Endothelial cell of umbilical vein (primary cell): ENCODE results near the gene HELZ2. TPM values are rescaled to one million over a fixed set of nuclear protein-coding genes. Genes with fewer than 3 reads are reported as not detected.

Source experiments
- BruUV-seq: library from RNA; stranded (reverse); fragments of 400-500 nt; replicated peaks from 2 replicates; lab custom pipeline; 2021; lab: Mats Ljungman, UMichigan
- CTCF ChIA-PET: fragments of 300-600, 350-600 bp; sonication (Branson Sonifier 250); formaldehyde crosslinking; loops from one replicate; lab custom pipeline; 2021; ENCODE audit warnings: antibody characterized with exemption, inconsistent platforms; lab: Charles Lee
- POLR2A ChIA-PET: fragments of 300-600, 350-600 bp; sonication (Branson Sonifier 250); formaldehyde crosslinking; loops from one replicate; lab custom pipeline; 2021; ENCODE audit warnings: antibody characterized with exemption, inconsistent platforms; lab: Charles Lee
- DNase-seq: peaks from one replicate; pipeline ENCODE4 v3.0.0-alpha.2; 2011; ENCODE audit warnings: low read depth, low spot score
- FAIRE-seq: peaks from 2 replicates; lab custom pipeline; 2011; peaks lifted over from hg19 to GRCh38; lab: Jason Lieb, UNC
- H2AFZ ChIP-seq: 2 replicates; pipeline ENCODE4 v1.6.0; 2012; ENCODE audit warnings: low read depth, low read length, control low read depth, inconsistent platforms
- H3K27ac ChIP-seq: 2 replicates; pipeline ENCODE4 v1.5.1; 2011; ENCODE audit warnings: low read depth, mild to moderate bottlenecking, control low read depth, low read length, moderate library complexity; ENCODE audit not compliant: insufficient read depth
- H3K27me3 ChIP-seq, 2 experiments: 2 replicates each; pipeline versions ENCODE4 v1.6.0 to v1.6.1; 2011; ENCODE audit warnings: low read length in 2 of 2, mixed read lengths in 1 of 2; ENCODE audit not compliant: control insufficient read depth in 2 of 2, insufficient read depth in 2 of 2
- H3K36me3 ChIP-seq, 2 experiments: 2 replicates in 1 of 2; 3 replicates in 1 of 2; pipeline ENCODE4 v1.5.1; 2011; ENCODE audit warnings: low read length in 2 of 2, mild to moderate bottlenecking in 1 of 2, moderate library complexity in 1 of 2; ENCODE audit not compliant: control insufficient read depth in 2 of 2, insufficient read depth in 2 of 2; ENCODE audit errors: extremely low read depth in 1 of 2
- H3K4me1 ChIP-seq: 3 replicates; pipeline ENCODE4 v1.5.1; 2011; ENCODE audit warnings: mild to moderate bottlenecking, low read length; ENCODE audit not compliant: control insufficient read depth, insufficient read depth; ENCODE audit errors: extremely low read depth
- H3K4me2 ChIP-seq: 2 replicates; pipeline ENCODE4 v1.6.1; 2011; ENCODE audit warnings: low read length, control low read depth, mixed read lengths; ENCODE audit not compliant: insufficient read depth
- H3K4me3 ChIP-seq, 3 experiments: fragments of 200-600 bp in 1 of 3; sonication (generic), shearing (Covaris generic) in 1 of 3; replicated peaks in 1 of 3; 2 replicates each; pipeline ENCODE4 v1.5.1; 2011 to 2016; ENCODE audit warnings: control low read depth in 3 of 3, low read length in 3 of 3, mild to moderate bottlenecking in 2 of 3, inconsistent platforms in 1 of 3, low read depth in 1 of 3, moderate library complexity in 1 of 3; ENCODE audit not compliant: insufficient read depth in 1 of 3
- H3K79me2 ChIP-seq: 2 replicates; pipeline ENCODE4 v1.6.0; 2012; ENCODE audit warnings: low read length, inconsistent platforms; ENCODE audit not compliant: control insufficient read depth, insufficient read depth
- H3K9ac ChIP-seq: replicated peaks from 2 replicates; pipeline ENCODE3; 2011; ENCODE audit warnings: low read length, control low read depth; ENCODE audit not compliant: insufficient read depth; ENCODE audit errors: extremely low read depth
- H3K9me1 ChIP-seq: replicated peaks from 3 replicates; pipeline ENCODE4 v1.6.0; 2011; ENCODE audit warnings: mild to moderate bottlenecking, low read length; ENCODE audit not compliant: control insufficient read depth, insufficient read depth; ENCODE audit errors: extremely low read depth
- H3K9me3 ChIP-seq: replicated peaks from 2 replicates; pipeline ENCODE4 v1.5.1; 2012; ENCODE audit warnings: low read length, inconsistent platforms; ENCODE audit not compliant: control insufficient read depth, insufficient read depth
- H4K20me1 ChIP-seq: replicated peaks from 2 replicates; pipeline ENCODE3; 2011; ENCODE audit warnings: mild to moderate bottlenecking, low read length; ENCODE audit not compliant: control insufficient read depth, insufficient read depth; ENCODE audit errors: extremely low read depth
- EZH2 ChIP-seq: IDR thresholded peaks from 2 replicates; pipeline ENCODE4 v1.6.1; 2012; ENCODE audit warnings: borderline replicate concordance, low read depth, mild to moderate bottlenecking, moderate library complexity, low read length, inconsistent platforms; ENCODE audit not compliant: severe bottlenecking
- FOS ChIP-seq: IDR thresholded peaks from 2 replicates; pipeline ENCODE4 v1.6.1; 2011; ENCODE audit warnings: mild to moderate bottlenecking, low read length, moderate library complexity, borderline replicate concordance; ENCODE audit not compliant: insufficient read depth
- GATA2 ChIP-seq: IDR thresholded peaks from 2 replicates; pipeline ENCODE4 v1.7.0; 2011; ENCODE audit warnings: low read depth, mild to moderate bottlenecking, moderate library complexity, mixed read lengths, low read length; ENCODE audit not compliant: insufficient read length, insufficient read depth
- JUN ChIP-seq: IDR thresholded peaks from 2 replicates; pipeline ENCODE4 v1.6.1; 2011; ENCODE audit warnings: borderline replicate concordance, low read depth; ENCODE audit not compliant: insufficient read length, insufficient read depth
- MAX ChIP-seq: IDR thresholded peaks from 2 replicates; pipeline ENCODE4 v1.6.1; 2011; ENCODE audit not compliant: insufficient read depth, insufficient read length
- MYC ChIP-seq: IDR thresholded peaks from one replicate; pipeline ENCODE4 v1.6.1; 2011; ENCODE audit warnings: mild to moderate bottlenecking, low read depth, low read length
- POLR2A ChIP-seq: IDR thresholded peaks from 2 replicates; pipeline ENCODE4 v1.6.1; 2012; ENCODE audit warnings: low read depth, mild to moderate bottlenecking, control low read depth, low read length
- POLR2AphosphoS5 ChIP-seq: IDR thresholded peaks from 2 replicates; pipeline ENCODE4 v1.6.1; 2012; ENCODE audit warnings: low read depth, mild to moderate bottlenecking, control low read depth, low read length, moderate library complexity; ENCODE audit not compliant: insufficient read depth
- dilution Hi-C: fragments of 300-500 bp; cut with MboI; formaldehyde crosslinking; loops from one replicate; pipeline ENCODE4 v1.15.0; 2019; ENCODE audit warnings: low sequenced_read_pairs; ENCODE audit not compliant: extremely low pct_ligation_motif_present
- intact Hi-C: fragments of 100-400 bp; cut with micrococcal nuclease; formaldehyde crosslinking; loops from one replicate; pipeline ENCODE4 v1.10.0; 2022
- polyA plus RNA-seq, 4 experiments: library from polyadenylated mRNA; depleted of rRNA in 3 of 4; stranded (reverse) in 3 of 4; unstranded in 1 of 4; fragments of >200 nt; gene quantifications; 2 replicates each; pipeline versions ENCODE4 v1.2.1 to v1.2.3, GENCODE V29; 2011 to 2012; ENCODE audit warnings: missing spikeins in 1 of 4
- total RNA-seq: library from RNA; stranded (reverse); gene quantifications from 2 replicates; pipeline ENCODE4 v1.2.3, GENCODE V29; 2021
- TF ChIP-seq, protein P1 (sequence below), 2 donors: IDR thresholded peaks; 1 replicate in 1 of 2; 2 replicates in 1 of 2; pipeline ENCODE4 v1.5.1; 2011; ENCODE audit warnings: low read length in 2 of 2, mild to moderate bottlenecking in 2 of 2, moderate library complexity in 2 of 2, control low read depth in 1 of 2, inconsistent platforms in 1 of 2, low read depth in 1 of 2; ENCODE audit not compliant: insufficient read depth in 1 of 2; ENCODE audit errors: extremely low read depth in 1 of 2

HELZ2 gene
- total and polyA plus RNA-seq, 2 donors (not counting 3 experiments of a cell fraction or from before 2014, with no cell fraction given), result 10.6 to 33.2 TPM

DNA sequence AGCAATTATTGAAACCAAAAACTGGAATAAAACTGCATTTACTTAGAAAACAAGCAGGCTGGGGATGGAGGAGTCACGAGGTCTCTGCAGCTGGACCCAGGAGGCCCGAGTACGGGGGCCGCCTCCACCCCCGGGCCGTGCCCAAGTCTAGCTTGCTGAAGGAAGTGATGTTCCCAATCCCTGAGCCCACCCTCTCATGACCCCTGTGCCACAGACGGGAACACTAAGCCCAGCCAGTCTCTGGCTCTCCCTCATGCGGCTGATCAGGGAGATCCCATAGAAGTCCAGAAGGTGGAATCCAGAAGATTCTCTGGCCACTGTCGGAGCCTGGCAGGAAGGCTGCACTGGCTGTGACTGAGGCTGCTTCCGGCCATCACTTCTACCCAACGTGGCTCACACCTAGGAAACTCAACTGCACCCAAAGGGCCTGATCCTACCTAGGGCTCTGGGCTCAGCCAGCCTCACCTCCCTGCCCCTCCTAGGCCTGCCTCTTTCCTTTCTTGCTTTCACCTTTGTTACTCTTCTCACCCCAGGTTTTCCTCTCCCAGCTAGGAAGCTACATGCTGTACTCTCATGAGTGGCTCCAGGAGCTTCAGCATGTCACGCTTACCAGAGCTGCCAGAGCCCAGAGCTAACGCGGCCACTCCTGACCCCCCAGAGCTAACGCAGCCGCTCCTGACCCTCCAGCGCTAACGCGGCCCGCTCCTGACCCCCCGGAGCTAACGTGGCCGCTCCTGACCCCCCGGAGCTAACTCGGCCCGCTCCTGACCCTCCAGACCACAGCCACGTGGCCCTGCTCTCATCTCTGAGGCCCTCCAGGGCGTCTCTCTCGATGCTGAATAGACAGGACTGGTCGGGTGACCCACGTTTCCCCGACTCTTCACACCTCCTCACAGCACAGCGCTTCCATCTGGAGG is 24.7 kb upstream of the HELZ2 start:
- FAIRE-seq, result no peak
- no peak overlapping the region for H3K4me2 ChIP-seq
- dilution Hi-C loops, result no loop called here
- H3K36me3 ChIP-seq, result peaks cover 3 to 19% of the 10 kb centered on the region in 2 experiments
- no TSS peak for BruUV-seq
- no peak overlapping the region for H2AFZ ChIP-seq
- H4K20me1 ChIP-seq, result no peaks in the 10 kb centered on the region
- no peak for DNase-seq
- intact Hi-C loops, result loop anchor here (10.0 kb wide), 1 partner anchor 434 kb away; no protein-coding TSS in a partner anchor
- POLR2A ChIA-PET, result no interaction called here
- no peaks in the 10 kb centered on the region for H3K9me3 ChIP-seq
- TF ChIP-seq MAX, result no peak
- no peak for TF ChIP-seq GATA2
- no peaks in the 10 kb centered on the region for H3K27me3 ChIP-seq
- no peaks in the 10 kb centered on the region for H3K4me1 ChIP-seq
- no peaks in the 10 kb centered on the region for H3K9me1 ChIP-seq
- CTCF ChIA-PET, result no interaction called here
- H3K79me2 ChIP-seq, result no peaks in the 10 kb centered on the region
- no peak overlapping the region for H3K9ac ChIP-seq
- no peak overlapping the region for H3K4me3 ChIP-seq
- H3K27ac ChIP-seq, result no peak overlapping the region

- H3K9ac ChIP-seq, result no peak overlapping the region
- DNase-seq (no peak), FAIRE-seq (no peak)
- intact Hi-C loops (loop anchor here (10.0 kb wide), 1 partner anchor 433 kb away; no protein-coding TSS in a partner anchor), dilution Hi-C loops (no loop called here)
- peaks cover 2 to 21% of the 10 kb centered on the region in 2 experiments for H3K36me3 ChIP-seq
- ChIA-PET POLR2A (no interaction called here), CTCF (no interaction called here)
- no peak overlapping the region for H3K4me2 ChIP-seq
- no peaks in the 10 kb centered on the region for H3K9me1 ChIP-seq
- no peak overlapping the region for H3K27ac ChIP-seq
- no peaks in the 10 kb centered on the region for H3K9me3 ChIP-seq
- no peak overlapping the region for H2AFZ ChIP-seq
- H4K20me1 ChIP-seq, result no peaks in the 10 kb centered on the region
- no peaks in the 10 kb centered on the region for H3K4me1 ChIP-seq
- no peaks in the 10 kb centered on the region for H3K79me2 ChIP-seq
- no peak overlapping the region for H3K4me3 ChIP-seq
- BruUV-seq, result no TSS peak
- TF ChIP-seq, protein P1, sequence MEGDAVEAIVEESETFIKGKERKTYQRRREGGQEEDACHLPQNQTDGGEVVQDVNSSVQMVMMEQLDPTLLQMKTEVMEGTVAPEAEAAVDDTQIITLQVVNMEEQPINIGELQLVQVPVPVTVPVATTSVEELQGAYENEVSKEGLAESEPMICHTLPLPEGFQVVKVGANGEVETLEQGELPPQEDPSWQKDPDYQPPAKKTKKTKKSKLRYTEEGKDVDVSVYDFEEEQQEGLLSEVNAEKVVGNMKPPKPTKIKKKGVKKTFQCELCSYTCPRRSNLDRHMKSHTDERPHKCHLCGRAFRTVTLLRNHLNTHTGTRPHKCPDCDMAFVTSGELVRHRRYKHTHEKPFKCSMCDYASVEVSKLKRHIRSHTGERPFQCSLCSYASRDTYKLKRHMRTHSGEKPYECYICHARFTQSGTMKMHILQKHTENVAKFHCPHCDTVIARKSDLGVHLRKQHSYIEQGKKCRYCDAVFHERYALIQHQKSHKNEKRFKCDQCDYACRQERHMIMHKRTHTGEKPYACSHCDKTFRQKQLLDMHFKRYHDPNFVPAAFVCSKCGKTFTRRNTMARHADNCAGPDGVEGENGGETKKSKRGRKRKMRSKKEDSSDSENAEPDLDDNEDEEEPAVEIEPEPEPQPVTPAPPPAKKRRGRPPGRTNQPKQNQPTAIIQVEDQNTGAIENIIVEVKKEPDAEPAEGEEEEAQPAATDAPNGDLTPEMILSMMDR (IDR thresholded peaks at IDR 0.05; ENCODE audit: extremely low read depth in 1 of 2, insufficient read depth in 1 of 2, low read depth in 1 of 2, low read length in 2 of 2), result no peak
- TF ChIP-seq POLR2A (no peak), POLR2AphosphoS5 (no peak), JUN (no peak), FOS (no peak), GATA2 (no peak), MAX (no peak), EZH2 (no peak), MYC (no peak)
- H3K27me3 ChIP-seq, result no peaks in the 10 kb centered on the region
These were observed 23.8 kb upstream of the HELZ2 start for GRCh38 chr20:63597651-63598478.
